ENCODE measurements around the gene PMEPA1.

DNA sequence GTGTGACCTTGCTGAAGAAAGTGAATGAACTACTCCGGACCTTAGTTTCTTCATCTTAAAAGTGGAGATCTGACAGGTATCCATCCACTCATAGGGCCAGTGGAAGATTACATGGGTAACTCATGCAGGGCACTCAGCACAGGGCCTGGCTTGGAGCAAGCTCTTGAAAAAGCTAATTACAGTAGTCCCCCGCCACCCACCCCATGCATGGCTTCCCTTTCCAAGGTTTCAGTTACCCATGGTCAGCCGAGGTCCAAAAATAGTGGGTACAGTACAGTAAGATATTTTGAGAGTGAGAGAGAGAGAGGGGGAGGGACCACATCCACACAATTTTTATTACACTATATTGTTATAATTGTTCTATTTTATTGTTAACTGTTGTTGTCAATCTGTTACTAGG lies 7.1 kb upstream of the PMEPA1 start:
- TF ChIP-seq POLR2AphosphoS5 (IDR thresholded peaks at IDR 0.05; ENCODE audit: borderline replicate concordance, low read depth, low read length) = no peak
- TF ChIP-seq EZH2 (IDR thresholded peaks at IDR 0.05) = no peak
